ENCODE data around the gene DUS1L.

DNA sequence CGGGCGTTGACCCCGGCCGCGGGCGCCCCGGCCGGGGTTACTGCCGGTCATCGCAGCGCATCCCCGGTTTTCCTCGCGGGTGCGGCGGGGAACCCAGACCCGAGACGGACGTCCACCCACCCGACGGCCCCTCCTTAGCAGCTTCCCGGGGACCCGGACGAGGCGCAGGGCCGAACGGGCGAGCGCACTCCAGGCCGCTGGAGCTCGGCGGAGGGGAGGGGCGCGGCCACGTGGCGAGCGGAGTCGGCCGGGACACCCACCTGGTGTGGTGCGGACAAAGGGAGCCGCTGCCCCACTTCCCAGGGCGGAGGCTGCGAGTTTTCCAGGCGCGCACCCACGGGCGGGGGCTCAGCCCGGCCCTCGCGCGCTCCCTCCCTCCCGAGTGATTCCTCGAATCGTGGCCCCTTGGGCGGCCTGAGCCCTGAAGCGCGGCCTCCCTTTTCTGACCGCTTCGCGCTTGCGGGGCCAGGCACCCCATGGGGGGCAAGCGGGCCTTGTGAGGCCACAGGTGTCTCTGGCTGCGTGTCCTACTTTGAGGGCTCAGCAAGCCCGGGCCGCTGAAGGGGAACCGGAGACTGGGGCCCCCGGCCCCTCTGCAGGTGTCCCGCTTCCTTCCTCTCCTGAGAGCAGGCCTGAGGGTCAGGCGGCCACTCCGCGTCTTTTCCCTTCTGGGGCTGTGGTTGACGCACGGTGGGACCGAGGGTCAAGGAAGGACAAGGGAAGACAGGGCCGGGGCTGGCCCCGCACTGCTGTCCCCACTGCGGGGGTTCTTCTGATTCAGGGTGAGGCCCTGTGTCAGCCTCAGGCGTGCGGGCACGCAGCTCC lies 33.5 kb upstream of the DUS1L start:
- TF ChIP-seq, protein P1, sequence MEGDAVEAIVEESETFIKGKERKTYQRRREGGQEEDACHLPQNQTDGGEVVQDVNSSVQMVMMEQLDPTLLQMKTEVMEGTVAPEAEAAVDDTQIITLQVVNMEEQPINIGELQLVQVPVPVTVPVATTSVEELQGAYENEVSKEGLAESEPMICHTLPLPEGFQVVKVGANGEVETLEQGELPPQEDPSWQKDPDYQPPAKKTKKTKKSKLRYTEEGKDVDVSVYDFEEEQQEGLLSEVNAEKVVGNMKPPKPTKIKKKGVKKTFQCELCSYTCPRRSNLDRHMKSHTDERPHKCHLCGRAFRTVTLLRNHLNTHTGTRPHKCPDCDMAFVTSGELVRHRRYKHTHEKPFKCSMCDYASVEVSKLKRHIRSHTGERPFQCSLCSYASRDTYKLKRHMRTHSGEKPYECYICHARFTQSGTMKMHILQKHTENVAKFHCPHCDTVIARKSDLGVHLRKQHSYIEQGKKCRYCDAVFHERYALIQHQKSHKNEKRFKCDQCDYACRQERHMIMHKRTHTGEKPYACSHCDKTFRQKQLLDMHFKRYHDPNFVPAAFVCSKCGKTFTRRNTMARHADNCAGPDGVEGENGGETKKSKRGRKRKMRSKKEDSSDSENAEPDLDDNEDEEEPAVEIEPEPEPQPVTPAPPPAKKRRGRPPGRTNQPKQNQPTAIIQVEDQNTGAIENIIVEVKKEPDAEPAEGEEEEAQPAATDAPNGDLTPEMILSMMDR (conservative IDR thresholded peaks at IDR 0.05 in 1 of 2, IDR thresholded peaks at IDR 0.05 in 1 of 2; ENCODE audit: extremely low read depth in 1 of 2, insufficient read depth in 1 of 2, low read depth in 1 of 2, low read length in 2 of 2): no peak
- TF ChIP-seq EZH2 (IDR thresholded peaks at IDR 0.05; ENCODE audit: borderline replicate concordance, low read length): no peak

All from mammary epithelial cell (primary cell).